GM20431 (cell line): ENCODE results near the gene COX7B2.

Source experiments
- in situ Hi-C: fragments of 300-500 bp; cut with MseI, MboI; formaldehyde crosslinking; loops from one replicate; pipeline ENCODE4 v1.15.0; 2020; ENCODE audit warnings: low sequenced_read_pairs; ENCODE audit not compliant: unreplicated experiment

The COX7B2 gene

DNA sequence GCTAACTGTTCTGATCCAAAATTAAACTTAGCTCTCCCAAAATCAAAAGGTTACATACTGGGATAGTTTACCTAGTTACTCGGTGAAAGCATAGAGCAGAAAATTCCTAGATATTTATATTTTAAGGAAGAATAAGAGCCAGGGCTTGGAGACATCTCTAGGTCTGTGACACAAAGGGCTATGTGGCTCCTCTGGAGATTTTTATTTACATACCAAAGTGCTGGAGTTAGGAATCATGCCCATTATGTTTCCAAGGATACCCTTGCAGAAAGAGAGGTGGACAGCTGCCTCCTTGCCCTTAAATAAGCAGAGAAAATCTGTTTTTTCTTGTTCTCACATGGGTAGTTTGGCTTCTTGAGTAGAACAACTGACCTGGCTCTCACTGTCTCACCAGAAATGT lies 9.0 kb downstream of the COX7B2 start:
- in situ Hi-C loops: no loop called here

DNA sequence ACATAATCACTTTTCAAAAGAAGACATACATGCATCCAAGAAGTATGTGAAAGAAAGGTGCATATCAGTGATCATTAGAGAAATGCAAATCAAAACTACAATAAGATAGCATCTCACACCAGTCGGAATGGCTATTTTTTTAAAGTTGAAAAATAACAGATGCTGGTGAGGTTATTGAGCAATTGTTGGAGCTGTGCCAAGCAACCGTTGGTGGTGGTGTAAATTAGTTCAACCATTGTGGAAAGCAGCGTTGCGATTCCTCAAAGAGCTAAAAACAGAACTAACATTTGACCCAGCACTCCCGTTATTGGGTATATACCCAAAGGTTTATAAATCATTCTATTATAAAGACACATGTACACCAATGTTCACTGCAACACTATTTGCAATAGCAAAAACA lies 14.2 kb downstream of the COX7B2 start:
- in situ Hi-C loops: no loop called here

DNA sequence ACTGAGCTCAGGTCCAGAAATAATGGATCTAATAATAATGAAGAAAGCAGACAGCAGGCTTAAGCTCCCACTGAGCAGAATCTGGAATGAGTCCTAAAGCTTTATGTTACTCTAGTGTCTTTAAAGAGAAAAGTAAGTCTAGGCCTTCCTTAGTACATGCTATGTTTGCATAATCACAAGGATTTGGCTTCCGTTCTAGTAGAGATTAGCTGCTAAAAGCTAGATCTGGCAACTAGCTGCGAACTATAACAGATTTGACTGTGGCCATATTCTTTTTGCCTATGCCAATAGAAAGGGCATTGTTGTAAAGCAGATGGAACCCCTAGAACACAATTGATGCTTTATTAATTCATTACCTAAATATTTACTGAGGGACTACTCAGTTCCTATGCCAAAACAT lies 19.0 kb downstream of the COX7B2 start:
- in situ Hi-C loops: no loop called here

DNA sequence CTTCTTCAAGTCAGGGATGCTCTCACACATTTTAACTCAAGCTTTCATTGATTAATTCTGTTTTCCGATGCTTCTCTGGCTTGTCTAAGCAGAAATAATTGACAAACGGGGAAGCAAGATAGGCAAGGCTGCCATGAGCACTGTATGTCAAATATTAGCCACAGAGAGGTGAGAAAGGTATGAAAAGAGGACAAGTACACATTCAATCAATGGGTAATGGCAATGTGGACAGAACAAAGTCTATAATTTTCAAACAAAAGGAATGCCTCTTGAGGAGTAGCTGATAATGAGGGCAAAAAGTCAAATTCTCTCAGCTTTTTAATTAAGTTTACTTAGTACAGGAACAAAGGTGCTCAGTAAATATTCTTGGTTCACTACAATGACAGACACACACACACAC lies 19.6 kb downstream of the COX7B2 start:
- in situ Hi-C loops: no loop called here

DNA sequence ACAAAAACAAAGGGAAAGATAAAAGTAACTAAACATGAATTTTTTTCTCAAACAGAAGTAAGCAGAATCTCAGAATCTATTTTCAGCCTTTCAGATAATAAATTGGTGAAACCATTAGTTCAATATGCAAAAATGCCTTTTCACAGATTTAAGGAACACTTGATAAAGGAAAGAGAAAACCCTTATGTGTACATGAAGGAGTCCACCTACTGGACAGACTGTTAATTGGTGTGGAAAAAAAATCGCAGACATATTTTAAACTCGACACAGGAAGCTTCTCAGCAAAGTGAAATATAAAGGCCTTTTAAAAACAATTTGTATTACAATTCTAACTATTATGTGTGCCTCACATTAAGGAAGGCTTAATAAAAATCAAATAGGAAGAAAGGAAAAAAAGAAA lies 22.3 kb downstream of the COX7B2 start:
- in situ Hi-C loops: no loop called here

DNA sequence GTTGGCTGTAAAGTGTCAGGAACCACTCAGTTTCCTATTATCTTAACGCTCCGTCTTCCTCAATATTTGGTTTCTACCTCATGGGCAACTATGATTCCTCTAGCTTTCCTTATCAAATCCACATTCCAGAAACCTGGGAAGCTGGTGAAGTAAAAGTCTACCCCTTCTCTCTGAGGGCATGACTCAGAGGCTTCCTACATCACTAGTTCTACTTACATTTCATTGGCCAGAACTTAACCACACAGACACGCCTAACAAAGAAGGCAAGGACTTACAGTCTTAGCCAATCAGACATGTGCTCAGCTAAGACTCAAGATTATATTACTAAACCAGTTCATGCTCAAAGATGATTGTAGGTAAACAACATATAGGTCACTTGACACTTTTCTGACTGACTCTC lies 30.4 kb downstream of the COX7B2 start:
- in situ Hi-C loops: no loop called here

DNA sequence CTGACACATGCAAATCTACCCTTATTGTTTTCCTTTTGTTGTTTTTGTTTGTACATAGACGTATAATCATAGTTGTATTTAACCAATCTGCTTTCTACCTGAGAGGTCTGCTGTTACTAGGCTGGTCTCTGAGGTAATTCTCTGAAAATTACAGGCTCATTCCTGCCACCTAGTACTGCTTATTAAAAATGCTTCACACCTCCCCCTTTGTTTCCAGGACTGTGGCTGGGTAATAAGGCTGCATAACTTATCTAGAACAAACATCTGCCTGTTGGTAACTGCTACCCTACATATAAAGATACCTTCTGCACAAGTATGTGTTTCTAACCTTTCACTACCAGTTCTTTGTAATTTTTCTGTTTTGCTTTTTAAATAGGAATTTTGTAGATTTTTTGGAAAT lies 34.2 kb downstream of the COX7B2 start:
- in situ Hi-C loops: no loop called here

DNA sequence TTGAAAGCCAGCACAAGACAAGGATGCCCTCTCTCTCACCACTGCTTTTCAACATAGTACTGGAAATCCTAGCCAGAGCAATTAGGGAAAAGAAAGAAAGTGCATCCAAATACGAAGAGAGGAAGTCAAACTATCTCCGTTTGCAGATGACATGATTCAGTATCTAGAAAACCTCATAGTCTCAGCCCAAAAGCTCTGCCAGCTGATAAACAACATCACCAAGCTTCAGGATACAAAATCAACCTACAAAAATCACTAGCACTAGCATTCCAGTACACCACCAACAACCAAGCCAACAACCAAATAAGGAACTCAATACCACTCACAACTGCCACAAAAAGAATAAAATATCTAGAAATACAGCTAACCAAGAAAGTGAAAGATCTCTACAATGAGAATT lies 38.6 kb downstream of the COX7B2 start:
- in situ Hi-C loops: no loop called here

DNA sequence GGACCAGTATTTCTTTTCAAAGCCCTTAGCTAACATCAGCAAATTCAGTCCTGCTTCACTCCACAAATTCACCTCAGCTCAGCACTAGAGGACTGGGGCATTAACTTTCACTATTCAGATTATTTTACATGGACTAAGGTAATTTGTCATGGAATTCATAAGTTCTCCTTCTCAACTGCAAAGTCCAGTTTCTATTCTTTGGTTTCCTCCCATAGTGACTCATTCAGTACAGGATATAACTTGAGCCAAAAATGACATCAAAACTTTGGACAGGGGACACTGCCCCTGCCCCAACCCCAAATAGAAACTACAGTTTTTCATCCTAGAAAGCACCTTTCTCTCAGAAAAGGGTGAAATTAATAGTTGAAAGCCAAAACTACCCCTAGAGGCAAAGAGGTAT lies 52.7 kb downstream of the COX7B2 start:
- in situ Hi-C loops: no loop called here

DNA sequence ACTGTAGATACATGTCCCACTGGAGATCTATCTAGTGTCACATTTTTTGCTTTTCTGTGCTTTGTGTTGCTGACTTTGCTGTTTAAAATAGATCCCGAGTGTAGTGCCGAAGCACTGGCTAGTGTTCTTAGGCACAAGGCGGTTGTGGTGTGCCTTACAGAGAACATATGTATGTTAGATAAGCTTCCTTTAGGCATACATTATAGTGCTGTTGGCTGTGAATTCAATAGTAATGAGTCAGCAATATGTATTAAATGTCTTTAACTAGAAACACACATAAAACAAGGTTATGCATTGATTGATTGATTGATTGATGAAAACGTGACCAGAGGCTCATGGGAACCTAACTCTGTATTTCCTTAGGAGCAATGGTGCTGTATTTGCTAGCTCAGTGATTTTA lies 56.2 kb downstream of the COX7B2 start:
- in situ Hi-C loops: no loop called here

DNA sequence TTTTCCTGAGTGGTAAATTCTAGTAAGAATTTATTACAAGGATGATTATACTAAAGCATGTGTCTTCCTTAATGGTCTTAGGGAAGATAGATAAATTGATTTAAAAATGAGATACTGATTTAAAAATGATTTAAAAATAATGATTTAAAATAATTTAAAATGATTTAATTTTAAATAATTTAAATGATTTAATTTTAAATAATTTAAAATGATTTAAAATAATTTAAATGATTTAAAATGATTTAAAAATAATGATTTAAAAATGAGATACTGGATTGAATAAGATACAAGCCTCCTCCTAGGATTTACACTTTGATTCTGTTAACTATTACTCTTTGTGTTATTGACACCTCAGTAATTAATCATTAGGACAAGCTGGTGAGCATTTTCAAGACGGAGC lies 59.0 kb downstream of the COX7B2 start:
- in situ Hi-C loops: no loop called here

DNA sequence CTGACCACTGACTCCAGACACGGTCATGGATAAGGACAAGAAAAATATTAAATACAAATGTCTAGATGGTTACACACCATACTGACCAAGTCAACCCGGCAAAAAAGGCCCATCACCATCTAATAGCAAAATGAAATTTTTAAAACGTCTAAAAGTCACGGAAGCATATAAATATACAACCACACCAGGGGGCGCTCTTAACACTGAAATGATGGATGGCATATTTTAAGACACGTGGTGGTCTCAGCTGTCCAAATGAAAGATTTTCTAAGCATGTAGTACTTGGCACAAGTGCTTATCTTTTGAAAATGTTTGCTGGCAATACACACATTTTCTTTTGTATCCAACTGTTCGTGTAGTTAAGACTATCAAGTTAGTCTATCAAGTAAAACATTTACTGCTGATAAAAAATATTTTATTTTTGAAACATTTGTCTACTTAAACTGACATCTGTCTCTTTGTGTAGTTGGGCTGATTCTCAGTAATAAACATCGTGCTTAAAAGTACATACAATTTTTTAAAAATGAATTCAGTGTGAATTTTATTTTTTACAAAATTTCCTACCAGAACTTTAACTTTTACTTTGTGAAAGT lies 64.6 kb downstream of the COX7B2 start:
- in situ Hi-C loops: no loop called here

DNA sequence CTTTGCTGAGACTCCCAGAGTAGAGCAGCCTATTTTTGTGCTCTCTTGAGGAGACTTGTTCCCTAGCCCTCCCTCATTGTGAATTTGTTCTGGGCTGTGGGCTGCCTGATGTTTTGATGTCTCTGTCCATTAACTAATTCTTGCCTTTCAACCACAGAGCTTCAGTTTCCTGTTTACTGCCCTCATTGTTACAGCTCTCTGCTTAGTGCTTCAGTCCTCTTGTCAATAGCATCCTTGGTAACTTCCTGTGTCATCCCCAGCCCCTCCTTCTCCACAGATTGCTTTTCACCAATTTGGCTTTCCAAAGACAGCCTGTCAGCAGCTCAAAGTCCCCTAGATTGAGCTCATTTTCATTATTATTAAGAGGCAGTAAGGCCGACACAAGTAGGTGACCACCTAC lies 69.9 kb downstream of the COX7B2 start:
- in situ Hi-C loops: no loop called here

DNA sequence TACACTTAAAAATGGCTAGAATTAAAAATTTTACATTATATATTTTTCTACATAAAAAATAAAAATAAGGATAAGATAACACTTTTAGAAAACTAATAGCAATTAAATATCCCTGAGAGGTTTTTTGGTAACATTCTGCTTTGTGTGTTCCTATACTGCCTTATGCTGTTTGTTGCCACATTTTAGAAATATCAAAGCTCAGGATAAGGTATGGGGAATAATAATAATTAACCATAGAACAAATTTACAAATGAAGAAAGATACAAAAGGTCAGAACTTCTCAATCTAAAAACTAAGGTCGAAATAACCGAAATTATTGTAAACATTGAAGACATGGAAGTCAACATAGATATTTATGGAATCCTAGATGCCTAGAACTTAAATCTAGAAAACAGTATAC lies 71.4 kb downstream of the COX7B2 start:
- in situ Hi-C loops: no loop called here

DNA sequence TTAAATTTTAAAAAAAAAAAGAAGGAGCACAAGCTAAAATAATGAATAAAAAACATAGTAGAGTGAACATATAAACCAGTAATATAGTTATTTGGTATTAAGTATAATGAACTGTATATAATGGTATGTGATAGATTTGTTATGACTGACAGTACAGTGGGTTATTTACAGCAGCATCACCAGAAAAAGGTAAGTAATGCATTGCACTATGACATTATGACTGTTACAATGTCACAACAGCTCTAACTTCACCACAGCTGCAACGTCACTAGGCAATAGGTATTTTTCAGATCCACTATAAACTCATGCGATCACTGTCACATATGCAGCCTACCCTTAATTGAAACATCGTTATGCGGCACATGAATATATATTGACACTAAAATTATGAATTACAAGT lies 72.5 kb downstream of the COX7B2 start:
- in situ Hi-C loops: no loop called here

DNA sequence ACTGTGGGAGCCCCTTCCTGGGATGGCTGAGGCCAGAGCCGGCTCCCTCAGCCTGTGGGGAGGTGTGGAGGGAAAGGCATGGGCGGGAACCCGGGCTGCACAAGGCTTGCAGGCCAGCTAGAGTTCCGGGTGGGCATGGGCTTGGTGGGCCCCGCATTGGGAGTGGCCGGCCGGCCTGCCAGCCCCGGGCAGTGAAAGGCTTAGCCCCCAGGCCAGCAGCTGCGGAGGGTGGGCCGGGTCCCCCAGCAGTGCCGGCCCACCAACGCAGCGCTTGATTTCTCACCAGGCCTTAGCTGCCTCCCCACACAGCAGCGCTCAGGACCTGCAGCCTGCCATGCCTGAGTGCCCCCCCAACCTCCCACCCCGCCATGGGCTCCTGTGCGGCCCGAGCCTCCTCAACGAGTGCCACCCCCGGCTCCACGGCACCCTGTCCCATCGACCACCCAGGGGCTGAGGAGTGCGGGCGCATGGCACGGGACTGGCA lies 78.0 kb downstream of the COX7B2 start:
- in situ Hi-C loops: no loop called here

DNA sequence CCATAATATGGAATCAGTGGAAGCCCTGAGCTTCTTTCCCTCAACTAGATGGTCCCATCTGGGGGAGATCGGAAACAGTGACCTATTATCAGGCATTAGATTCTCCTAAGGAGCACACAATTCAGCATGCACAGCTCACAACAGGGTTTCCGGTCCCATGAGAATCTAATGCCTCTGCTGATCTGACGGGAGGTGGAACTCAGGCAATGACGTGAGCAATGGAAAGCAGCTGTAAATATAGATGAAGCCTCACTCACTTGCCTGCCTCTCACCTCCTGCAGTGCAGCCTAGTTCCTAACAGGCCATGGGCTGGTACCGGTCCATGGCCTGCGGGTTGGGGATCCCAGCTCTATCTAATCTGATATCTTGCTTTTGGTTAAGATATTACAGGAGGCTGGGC lies 88.9 kb downstream of the COX7B2 start:
- in situ Hi-C loops: no loop called here

DNA sequence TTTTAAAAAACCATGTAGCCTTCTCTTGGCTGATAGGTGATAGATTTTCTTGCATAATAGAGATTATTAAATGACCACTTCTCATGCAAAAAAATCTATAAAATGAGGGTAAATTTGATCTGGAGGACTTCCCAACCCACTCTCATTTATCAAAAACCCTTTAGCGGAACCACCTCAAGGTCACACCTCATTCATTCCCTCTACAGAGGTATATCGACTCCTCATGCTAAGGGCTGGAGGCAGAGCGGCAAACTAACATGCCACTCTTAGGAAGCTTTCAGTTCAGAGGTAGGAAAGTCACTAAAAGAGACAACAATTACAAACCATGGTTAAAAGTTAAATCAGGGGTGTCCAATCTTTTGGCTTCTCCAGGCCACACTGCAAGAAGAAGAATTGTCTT lies 90.0 kb downstream of the COX7B2 start:
- in situ Hi-C loops: no loop called here

DNA sequence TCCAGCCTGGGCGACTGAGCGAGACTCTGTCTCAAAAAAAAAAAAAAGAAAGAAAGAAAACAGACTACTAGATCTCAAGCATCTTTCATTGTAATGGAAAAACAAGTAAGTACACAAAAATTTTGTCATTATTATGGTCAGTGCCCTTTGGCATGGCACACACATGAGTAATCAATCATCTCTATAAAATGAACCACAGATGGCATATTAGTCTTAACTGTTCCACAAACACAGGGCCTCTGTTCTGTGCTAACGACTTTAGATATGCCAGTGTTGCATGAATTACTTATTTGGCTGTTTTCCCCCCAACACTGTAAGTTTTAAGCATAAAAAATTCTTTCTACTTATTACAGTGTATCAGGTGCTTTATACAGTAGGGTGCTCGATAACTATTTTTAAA lies 90.4 kb downstream of the COX7B2 start:
- in situ Hi-C loops: no loop called here

DNA sequence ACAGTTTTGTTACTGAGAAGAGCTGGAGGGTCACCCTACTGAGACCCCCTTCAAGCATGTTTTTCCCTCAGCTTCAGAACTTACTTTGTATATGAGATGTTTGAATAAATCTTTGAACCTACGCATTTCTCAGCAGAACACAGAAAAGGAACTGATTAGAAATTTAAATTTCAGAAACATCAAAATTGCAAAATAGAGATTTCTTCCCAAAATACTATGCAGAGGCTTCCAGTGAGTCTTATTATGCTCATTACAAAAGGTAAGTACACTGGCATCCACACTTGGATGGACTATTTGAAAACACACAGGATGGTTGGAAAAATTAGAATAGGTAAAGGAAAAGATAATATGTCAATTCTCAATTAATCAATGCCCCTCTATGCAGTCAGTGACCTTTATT lies 91.2 kb downstream of the COX7B2 start:
- in situ Hi-C loops: no loop called here

DNA sequence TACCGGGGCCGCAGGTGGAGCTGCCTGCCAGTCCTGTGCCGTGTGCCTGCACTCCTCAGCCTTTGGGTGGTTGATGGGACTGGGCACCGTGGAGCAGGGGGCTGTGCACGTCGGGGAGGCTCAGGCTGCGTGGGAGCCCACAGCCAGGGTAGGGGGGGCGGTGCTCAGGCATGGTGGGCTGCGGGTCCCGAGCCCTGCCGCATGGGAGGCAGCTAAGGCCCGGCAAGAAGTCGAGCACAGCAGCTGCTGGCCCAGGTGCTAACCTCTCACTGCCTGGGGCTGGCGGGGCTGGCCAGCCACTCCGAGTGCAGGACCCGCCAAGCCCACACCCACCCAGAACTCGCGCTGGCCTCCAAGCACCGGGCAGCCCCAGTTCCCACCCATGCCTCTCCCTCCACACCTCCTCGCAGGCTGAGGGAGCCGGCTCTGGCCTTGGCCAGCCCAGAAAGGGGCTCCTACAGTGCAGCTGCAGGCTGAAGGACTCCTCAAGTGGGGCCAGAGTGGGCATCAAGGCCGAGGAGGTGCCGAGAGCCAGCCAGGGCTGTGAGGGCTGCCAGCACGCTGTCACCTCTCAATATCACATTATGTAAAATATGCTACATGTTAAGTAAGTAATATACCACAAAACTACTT lies 104.1 kb downstream of the COX7B2 start:
- in situ Hi-C loops: no loop called here

DNA sequence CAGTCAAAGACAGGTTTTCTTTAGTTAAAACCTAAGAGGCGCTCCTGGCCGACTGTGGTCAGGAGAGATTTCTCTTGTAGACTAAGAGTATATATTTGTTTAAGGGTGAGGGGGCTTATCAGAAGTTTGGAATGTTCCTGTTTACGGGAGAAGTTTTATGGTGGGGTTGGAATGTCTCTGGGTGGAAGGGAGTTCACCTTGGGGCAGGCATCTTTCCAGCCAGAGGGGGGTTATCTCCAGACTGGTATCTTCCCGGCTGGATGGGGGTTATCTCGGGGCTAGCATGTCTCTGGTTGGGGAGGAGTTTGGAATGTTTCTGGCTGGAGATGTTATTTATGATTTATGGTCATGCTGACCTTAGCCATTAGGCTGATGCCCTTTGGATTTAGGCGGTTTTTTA lies 116.0 kb downstream of the COX7B2 start:
- in situ Hi-C loops: no loop called here
